BE2C (cell line): Measurements from ENCODE around the gene LAPTM5.
A peak's percentile ranks its signal among the peaks of the same experiment; 100 is the strongest.

ENCODE experiments used
- DNase-seq: peaks from one replicate; pipeline ENCODE4 v3.0.0-alpha.2; 2020
- H3K27me3 ChIP-seq: fragments of 250-450 bp; sonication (Bioruptor Pico); 2 replicates; pipeline ENCODE4 v1.5.1; 2020; ENCODE audit warnings: mild to moderate bottlenecking
- H3K36me3 ChIP-seq: fragments of 250-450 bp; sonication (Bioruptor Pico); 2 replicates; pipeline ENCODE4 v1.5.1; 2020; ENCODE audit warnings: mild to moderate bottlenecking
- H3K4me1 ChIP-seq: fragments of 250-450 bp; sonication (Bioruptor Pico); 2 replicates; pipeline ENCODE4 v1.5.1; 2020
- H3K4me3 ChIP-seq: 2 replicates; pipeline ENCODE4 v1.5.1; 2011; ENCODE audit warnings: low read depth, low read length
- H3K9me3 ChIP-seq: fragments of 250-450 bp; sonication (Bioruptor Pico); 2 replicates; pipeline ENCODE4 v1.5.1; 2020
- TF ChIP-seq, protein P1 (sequence below): IDR thresholded peaks from 2 replicates; pipeline ENCODE4 v1.5.1; 2012; ENCODE audit warnings: mild to moderate bottlenecking, low read depth, low read length

LAPTM5 gene

DNA sequence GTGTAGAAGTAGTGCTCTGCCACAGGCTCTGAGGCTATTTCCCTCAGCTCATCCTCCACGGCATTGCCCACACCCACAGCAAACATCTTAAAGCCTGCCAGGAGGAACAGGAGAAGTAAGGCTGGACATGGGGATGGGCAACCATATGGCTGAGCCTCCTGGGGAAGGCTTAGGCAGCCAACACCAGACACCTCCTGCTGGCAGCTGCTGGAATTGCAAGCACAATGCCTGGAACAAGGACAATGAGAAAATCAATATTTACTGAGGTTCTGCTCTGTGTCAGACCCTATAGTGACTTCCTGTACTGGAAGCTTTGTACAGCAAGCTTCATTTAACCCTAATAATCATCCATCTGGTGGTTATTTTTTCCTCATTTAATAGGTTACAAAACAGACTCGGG is 42.4 kb downstream of the LAPTM5 start:
- DNase-seq, result no peak
- Histone ChIP-seq H3K4me3 (no peak overlapping the region), H3K36me3 (no peaks in the 10 kb centered on the region), H3K9me3 (no peaks in the 10 kb centered on the region), H3K4me1 (no peaks in the 10 kb centered on the region; the same call in 1 of the 2 replicates), H3K27me3 (no peaks in the 10 kb centered on the region)
- TF ChIP-seq, protein P1, sequence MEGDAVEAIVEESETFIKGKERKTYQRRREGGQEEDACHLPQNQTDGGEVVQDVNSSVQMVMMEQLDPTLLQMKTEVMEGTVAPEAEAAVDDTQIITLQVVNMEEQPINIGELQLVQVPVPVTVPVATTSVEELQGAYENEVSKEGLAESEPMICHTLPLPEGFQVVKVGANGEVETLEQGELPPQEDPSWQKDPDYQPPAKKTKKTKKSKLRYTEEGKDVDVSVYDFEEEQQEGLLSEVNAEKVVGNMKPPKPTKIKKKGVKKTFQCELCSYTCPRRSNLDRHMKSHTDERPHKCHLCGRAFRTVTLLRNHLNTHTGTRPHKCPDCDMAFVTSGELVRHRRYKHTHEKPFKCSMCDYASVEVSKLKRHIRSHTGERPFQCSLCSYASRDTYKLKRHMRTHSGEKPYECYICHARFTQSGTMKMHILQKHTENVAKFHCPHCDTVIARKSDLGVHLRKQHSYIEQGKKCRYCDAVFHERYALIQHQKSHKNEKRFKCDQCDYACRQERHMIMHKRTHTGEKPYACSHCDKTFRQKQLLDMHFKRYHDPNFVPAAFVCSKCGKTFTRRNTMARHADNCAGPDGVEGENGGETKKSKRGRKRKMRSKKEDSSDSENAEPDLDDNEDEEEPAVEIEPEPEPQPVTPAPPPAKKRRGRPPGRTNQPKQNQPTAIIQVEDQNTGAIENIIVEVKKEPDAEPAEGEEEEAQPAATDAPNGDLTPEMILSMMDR, result peak; percentile 46

GRCh38 chr1:30714536-30715090 is 43.0 kb downstream of the LAPTM5 start:
- Histone ChIP-seq H3K36me3 (no peaks in the 10 kb centered on the region), H3K9me3 (no peaks in the 10 kb centered on the region), H3K27me3 (no peaks in the 10 kb centered on the region), H3K4me1 (no peaks in the 10 kb centered on the region; the same call in 1 of the 2 replicates), H3K4me3 (no peak overlapping the region)
- TF ChIP-seq, protein P1, result no peak
- DNase-seq, result no peak

- no peaks in the 10 kb centered on the region for H3K4me1 ChIP-seq
- no peak for DNase-seq
- H3K4me3 ChIP-seq, result no peak overlapping the region
- H3K9me3 ChIP-seq, result no peaks in the 10 kb centered on the region
- no peaks in the 10 kb centered on the region for H3K27me3 ChIP-seq
- TF ChIP-seq, protein P1, result no peak
- H3K36me3 ChIP-seq, result no peaks in the 10 kb centered on the region
These were observed 43.5 kb downstream of the LAPTM5 start for GRCh38 chr1:30714025-30714424.

- Histone ChIP-seq H3K4me3 (no peak overlapping the region), H3K9me3 (no peaks in the 10 kb centered on the region), H3K36me3 (no peaks in the 10 kb centered on the region), H3K27me3 (no peaks in the 10 kb centered on the region), H3K4me1 (no peaks in the 10 kb centered on the region)
- no peak for DNase-seq
- TF ChIP-seq, protein P1, result no peak
These were observed 44.3 kb downstream of the LAPTM5 start for GRCh38 chr1:30713311-30713710.

DNA sequence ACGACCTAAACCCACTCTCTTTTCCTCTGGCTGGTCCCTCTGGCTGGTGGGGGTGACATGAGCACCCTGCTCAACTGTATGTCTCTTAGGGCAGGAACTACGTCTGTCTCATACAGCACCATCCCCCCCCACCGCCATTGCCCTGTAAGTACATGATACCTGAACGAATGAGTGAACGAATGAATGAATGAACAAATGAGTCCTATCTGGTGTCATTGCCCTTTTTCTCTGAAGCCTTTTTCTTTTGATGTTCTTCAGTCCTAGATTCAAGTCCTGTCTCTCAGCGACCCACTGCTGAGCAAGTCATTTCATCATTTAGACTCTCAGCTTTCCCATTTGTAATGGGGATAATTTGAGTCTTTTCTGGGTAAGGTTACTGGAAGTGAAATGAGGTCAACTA is 45.0 kb downstream of the LAPTM5 start:
- Histone ChIP-seq H3K4me1 (peaks cover 2% of the 10 kb centered on the region), H3K9me3 (no peaks in the 10 kb centered on the region), H3K36me3 (no peaks in the 10 kb centered on the region), H3K27me3 (no peaks in the 10 kb centered on the region), H3K4me3 (no peak overlapping the region)
- no peak for DNase-seq
- TF ChIP-seq, protein P1, result no peak

DNA sequence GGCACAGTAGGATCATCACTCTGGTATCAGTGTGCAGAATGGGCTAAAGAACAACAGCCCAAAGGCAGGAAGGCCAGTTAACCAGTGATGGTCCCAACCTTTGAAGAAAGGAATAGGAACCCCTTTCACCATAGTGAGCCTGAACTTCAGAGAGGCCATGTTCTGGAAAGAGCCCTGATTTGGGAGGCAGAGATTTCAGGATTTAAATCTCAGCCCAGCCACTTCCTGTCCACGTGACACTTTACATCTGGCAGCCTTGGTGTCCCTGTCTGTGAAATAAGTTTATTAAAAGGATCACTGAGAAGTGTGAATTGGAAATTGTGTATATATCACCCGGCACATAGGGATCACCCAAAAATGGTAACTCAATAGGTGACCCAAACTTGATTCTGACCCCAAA is 47.2 kb downstream of the LAPTM5 start:
- no peak overlapping the region for H3K4me3 ChIP-seq
- TF ChIP-seq, protein P1, result no peak
- no peaks in the 10 kb centered on the region for H3K9me3 ChIP-seq
- no peaks in the 10 kb centered on the region for H3K36me3 ChIP-seq
- H3K27me3 ChIP-seq, result no peaks in the 10 kb centered on the region
- DNase-seq, result no peak
- peaks cover 8% of the 10 kb centered on the region for H3K4me1 ChIP-seq
